IgD-negative memory B cell (primary cell): ENCODE results near the gene AKR1B15. TPM values are rescaled to one million over a fixed set of nuclear protein-coding genes. Genes with fewer than 3 reads are reported as not detected.

Experiments used
- H3K27ac Mint-ChIP-seq, 3 donors: one replicate each; pipeline ENCODE4 v1.8.0; 2020 to 2022; ENCODE audit warnings: mild to moderate bottlenecking in 3 of 3, mixed read lengths in 3 of 3, moderate library complexity in 1 of 3
- H3K27me3 Mint-ChIP-seq: one replicate; pipeline ENCODE4 v1.8.0; 2021; ENCODE audit warnings: mixed read lengths
- H3K36me3 Mint-ChIP-seq: one replicate; pipeline ENCODE4 v1.8.0; 2020; ENCODE audit warnings: mild to moderate bottlenecking, mixed read lengths
- H3K4me1 Mint-ChIP-seq, 3 donors: one replicate each; pipeline ENCODE4 v1.8.0; 2020 to 2022; ENCODE audit warnings: mixed read lengths in 3 of 3, mild to moderate bottlenecking in 1 of 3
- H3K4me3 Mint-ChIP-seq, 4 donors: one replicate each; pipeline ENCODE4 v1.8.0; 2020 to 2022; ENCODE audit warnings: mild to moderate bottlenecking in 4 of 4, mixed read lengths in 4 of 4, moderate library complexity in 3 of 4
- H3K9me3 Mint-ChIP-seq, 3 donors: one replicate each; pipeline ENCODE4 v1.8.0; 2020 to 2021; ENCODE audit warnings: mixed read lengths in 3 of 3, mild to moderate bottlenecking in 1 of 3
- polyA plus RNA-seq: library from polyadenylated mRNA; unstranded; fragments of 300-500 nt; fragmentation: Illumina TruSeq; gene quantifications from one replicate; pipeline ENCODE4 v1.2.3, GENCODE V29; 2021

Gene AKR1B15
- polyA plus RNA-seq, 1 donor from 2014 or later: not detected

DNA sequence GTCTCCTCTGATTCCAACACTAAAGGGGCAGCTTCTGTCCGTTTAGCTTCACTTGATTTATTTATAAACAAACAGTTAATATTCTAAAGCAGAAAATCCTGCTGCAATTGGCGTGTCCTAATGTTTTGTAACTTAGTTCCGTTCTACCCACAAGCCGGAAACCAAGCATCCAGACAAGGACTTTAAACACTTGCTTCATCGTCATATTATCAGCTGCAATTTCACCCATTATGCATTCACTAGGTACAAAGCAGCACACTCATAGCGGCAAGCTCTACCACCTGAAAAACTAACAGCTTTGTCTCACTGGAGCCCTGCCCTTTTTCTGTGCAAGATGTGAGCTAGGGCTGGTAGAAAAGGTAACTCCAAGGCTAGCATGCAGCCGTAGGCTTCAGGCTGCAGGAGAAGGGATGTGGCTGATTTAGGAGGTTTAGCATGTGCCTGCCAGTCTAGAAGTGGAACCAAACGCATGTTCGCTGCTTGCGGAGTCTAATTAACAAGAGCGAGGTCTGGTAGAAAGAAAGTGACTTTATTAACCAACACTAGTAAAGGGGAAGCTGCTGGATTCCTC lies 54.1 kb downstream of the AKR1B15 start:
- Mint-ChIP-seq H3K4me3 (no peak overlapping the region), H3K36me3 (no peaks in the 10 kb centered on the region), H3K4me1 (peaks cover 0 to 6% (median 2%) of the 10 kb centered on the region in 3 donors), H3K27ac (no peak overlapping the region), H3K9me3 (peaks cover 4 to 7% (median 6%) of the 10 kb centered on the region in 3 donors), H3K27me3 (peaks cover 9% of the 10 kb centered on the region)

DNA sequence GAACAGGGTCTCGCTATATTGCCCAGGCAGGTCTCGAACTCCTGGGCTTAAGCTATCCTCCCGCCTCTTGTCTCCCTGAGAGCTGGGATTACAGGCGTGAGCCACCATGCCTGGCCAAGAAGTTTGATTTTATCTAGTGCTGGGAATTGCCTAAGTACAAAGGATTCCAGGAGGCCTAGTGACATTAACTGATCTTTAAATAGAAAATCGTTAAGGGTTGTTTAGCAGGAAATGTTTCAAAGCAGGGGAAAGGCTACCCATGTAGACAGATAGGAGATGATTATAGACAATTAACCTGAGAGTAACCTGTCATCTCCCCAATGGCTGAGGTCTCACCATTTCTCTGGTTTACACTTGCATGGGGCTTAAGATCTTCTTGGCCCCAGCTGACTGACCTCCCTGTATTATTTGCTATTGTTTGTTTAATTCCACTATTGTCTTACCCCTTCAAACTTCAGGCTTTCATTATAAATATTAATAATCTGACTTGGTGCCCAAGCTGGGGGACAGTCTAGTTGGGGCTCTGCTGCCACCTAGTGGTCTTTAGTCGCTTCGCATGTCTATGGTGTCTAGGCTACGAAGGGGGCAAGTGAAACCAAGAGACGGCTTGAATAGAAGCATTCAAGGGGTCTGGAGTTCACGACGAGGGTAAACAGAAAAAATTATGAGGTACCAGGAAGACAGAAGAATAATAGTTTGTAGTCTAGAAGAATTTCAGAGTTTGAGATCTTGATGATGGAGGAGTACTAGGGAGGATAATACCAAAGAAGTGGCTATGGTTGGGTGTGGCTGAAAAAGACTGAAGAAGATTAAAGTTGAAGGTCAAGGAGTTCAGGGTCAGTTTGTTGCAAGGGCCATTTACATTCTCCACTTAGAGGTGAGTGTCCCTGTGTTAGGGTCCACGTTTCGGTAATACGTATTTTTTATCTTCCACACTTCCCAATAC lies 57.3 kb downstream of the AKR1B15 start:
- Mint-ChIP-seq H3K27me3 (peaks cover 8% of the 10 kb centered on the region), H3K4me1 (peaks cover 0 to 6% (median 2%) of the 10 kb centered on the region in 3 donors), H3K9me3 (no peaks in the 10 kb centered on the region), H3K36me3 (no peaks in the 10 kb centered on the region), H3K27ac (no peak overlapping the region), H3K4me3 (peak overlapping the region in 2 of 4 donors; percentile 13 to 39)

DNA sequence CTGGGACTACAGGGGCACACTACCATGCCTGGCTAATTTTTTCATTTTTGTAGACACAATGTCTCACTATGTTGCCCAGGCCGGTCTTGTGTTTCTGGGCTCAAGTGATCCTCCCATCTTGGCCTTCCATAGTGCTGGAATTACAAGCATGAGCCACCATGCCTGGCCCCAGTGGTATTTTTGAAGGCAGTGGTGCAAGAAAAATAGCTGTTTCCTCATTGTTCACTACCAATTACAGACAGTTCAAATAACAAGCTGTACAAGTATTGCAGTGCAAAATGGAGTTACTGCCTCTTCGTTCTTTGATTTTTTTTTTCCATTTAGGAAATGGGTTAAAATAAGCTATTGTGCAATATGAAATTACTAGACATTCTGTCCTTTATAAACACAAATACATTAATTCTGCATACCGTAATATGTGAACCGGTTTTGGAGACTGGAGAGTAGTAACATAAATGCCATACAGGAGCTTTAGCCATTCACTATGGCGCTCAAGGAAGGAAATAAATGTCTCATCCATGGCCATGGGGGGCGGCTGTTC lies 62.8 kb downstream of the AKR1B15 start:
- Mint-ChIP-seq H3K4me1 (peaks cover 0 to 2% (median 0%) of the 10 kb centered on the region in 3 donors), H3K9me3 (peaks cover 0 to 3% (median 0%) of the 10 kb centered on the region in 3 donors), H3K27me3 (peaks cover 11% of the 10 kb centered on the region), H3K4me3 (no peak overlapping the region), H3K36me3 (no peaks in the 10 kb centered on the region), H3K27ac (no peak overlapping the region)

DNA sequence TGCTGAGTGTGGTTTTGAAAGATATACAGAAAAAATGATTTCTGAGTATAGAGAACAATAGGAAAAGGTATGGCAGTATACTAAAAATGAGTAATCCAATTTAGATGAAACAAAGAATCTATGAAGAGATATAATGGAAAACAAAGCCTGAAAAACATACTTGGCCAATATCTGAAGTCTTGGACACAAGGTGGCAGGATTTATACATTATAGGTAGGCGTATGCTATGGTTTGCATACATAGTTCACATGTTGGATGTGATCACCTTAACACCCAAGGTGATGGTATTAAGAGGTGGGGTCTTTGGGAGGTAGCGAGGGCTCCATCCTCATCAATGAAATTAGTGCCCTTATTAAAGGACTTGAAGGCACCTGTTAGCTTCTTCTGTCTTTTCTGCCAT lies 63.3 kb downstream of the AKR1B15 start:
- H3K36me3 Mint-ChIP-seq: no peaks in the 10 kb centered on the region
- peaks cover 0 to 3% (median 0%) of the 10 kb centered on the region in 3 donors for H3K9me3 Mint-ChIP-seq
- H3K4me1 Mint-ChIP-seq: peaks cover 0 to 1% (median 0%) of the 10 kb centered on the region in 3 donors
- H3K27me3 Mint-ChIP-seq: peaks cover 11% of the 10 kb centered on the region
- H3K27ac Mint-ChIP-seq: no peak overlapping the region
- no peak overlapping the region for H3K4me3 Mint-ChIP-seq

DNA sequence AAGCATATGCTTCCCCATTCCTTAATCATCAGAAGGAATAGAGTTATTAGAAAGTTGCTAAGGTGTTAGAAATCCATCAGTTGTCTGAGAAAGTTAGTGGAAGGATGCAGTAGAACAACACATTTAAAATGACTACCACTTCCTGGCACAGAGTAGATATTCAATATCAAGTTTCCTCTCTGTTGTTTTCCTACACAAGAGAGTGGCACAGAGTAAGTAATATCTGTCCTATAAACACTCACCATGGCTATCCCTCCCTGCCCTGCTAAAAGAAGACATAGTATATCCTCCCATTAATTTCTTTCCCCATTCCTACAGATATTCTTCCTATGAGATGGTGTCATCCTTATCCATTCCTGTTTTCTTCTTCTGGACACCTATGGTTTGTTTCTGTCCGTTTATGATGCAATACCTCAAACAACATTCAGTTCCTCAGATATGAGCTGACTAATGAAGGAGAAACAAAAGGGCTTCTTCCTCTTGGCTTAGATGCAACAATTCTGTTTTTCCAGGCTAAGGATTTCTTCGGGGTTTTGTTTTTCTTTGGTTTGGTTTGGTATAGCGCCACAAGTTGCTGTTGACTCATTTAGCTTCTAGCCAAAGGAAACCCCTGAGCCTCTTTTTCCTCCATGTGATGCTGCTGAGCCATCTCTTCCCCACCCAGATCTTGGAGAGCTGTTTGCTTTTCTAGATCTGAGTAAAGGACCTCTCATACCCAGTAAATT lies 64.9 kb downstream of the AKR1B15 start:
- H3K27me3 Mint-ChIP-seq: peaks cover 14% of the 10 kb centered on the region
- no peak overlapping the region for H3K27ac Mint-ChIP-seq
- H3K9me3 Mint-ChIP-seq: peaks cover 0 to 3% (median 0%) of the 10 kb centered on the region in 3 donors
- no peaks in the 10 kb centered on the region for H3K36me3 Mint-ChIP-seq
- H3K4me1 Mint-ChIP-seq: no peaks in the 10 kb centered on the region
- H3K4me3 Mint-ChIP-seq: no peak overlapping the region

DNA sequence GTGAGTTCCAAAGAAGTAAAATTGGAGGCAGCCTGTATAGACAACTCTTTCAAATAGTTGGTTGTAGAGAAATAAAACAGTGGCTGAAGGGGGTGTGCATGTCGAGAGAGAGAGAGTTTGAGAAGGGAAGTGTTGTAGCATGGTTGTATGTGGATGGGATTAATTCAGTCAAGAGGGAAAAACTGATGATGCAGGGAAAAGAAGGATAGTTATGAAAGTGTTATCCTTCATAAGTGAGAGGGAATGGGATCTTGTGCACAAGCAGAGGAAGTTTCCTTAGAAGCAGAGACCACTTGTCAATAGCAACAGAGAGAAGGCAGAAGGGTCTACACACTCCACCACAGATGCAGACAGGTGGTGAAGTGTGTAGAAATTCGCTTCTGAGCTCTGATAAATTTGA lies 67.7 kb downstream of the AKR1B15 start:
- no peaks in the 10 kb centered on the region for H3K4me1 Mint-ChIP-seq
- no peaks in the 10 kb centered on the region for H3K36me3 Mint-ChIP-seq
- peaks cover 0 to 3% (median 0%) of the 10 kb centered on the region in 3 donors for H3K9me3 Mint-ChIP-seq
- no peak overlapping the region for H3K27ac Mint-ChIP-seq
- peaks cover 18% of the 10 kb centered on the region for H3K27me3 Mint-ChIP-seq
- H3K4me3 Mint-ChIP-seq: no peak overlapping the region

DNA sequence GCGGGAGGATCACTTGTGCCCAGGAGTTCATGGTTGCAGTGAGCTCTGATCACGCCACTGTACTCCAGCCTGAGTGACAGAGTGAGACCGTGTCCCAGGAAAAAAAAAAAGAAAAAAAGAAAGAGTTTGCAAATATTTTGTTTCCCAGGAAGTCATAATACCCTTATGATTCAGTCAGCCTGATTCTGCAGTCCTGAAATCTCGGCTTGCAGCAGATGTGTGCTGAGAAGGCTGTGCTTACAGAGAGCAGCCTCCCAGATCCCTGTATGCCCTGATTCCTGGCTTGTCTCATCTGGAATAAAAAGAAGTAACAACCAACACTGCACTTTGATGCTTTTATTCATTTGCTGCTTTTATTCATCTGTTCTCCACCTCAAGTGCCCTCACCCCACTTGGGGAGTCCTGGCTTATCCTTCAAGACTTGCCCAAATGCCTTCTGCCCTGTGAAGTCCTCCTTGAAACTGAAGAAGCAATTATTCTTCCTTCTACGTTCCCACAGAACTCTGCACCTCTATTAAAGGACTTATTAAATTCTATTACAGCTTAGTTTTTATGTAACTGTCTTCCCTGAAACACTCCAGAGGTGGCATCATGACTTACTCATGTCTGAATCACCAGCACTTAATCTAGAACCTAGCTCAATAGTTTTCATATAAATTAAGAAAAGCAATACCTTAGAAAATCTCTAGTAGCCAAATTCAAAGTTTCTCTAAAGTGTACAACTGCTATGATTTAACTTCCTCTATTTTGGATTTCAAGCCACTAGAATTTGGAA lies 70.0 kb downstream of the AKR1B15 start:
- Mint-ChIP-seq H3K9me3 (no peaks in the 10 kb centered on the region), H3K27me3 (peaks cover 15% of the 10 kb centered on the region), H3K4me1 (no peaks in the 10 kb centered on the region), H3K27ac (no peak overlapping the region), H3K36me3 (no peaks in the 10 kb centered on the region), H3K4me3 (no peak overlapping the region)

DNA sequence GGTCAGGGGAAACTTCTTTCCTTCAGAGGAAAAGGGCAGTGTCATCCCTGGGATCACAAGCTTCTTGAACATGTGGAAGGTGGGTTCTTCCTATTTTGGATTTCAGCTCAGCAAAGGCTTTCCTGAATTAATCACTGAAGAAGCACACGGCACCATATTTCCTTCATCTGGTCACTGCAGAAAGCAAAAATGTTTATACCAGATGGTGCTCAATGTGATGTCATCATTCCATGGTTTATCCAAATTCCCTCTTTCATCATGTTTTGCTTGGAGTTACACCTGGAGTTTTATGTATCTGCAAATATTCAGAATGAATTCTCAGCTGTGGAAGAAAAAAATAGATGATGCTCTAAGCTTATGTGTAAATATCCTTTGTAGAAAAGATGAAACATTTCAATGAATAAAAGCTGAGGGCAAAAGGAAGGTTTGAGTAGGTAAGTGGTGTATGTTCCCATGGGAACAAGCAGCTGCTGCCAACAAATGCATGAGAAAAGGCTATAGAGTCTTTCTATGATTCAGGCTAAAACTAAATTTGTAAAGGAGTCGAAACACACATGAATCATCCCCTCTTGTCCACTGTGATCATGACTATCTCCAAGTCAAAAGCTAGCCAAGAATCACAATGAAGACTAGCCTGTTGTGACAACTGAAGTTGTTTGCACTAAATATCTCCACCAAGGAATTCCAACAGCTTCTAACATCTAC lies 70.9 kb downstream of the AKR1B15 start:
- H3K27me3 Mint-ChIP-seq: peaks cover 18% of the 10 kb centered on the region
- no peaks in the 10 kb centered on the region for H3K4me1 Mint-ChIP-seq
- no peaks in the 10 kb centered on the region for H3K9me3 Mint-ChIP-seq
- H3K27ac Mint-ChIP-seq: no peak overlapping the region
- peaks cover 2% of the 10 kb centered on the region for H3K36me3 Mint-ChIP-seq
- H3K4me3 Mint-ChIP-seq: no peak overlapping the region

DNA sequence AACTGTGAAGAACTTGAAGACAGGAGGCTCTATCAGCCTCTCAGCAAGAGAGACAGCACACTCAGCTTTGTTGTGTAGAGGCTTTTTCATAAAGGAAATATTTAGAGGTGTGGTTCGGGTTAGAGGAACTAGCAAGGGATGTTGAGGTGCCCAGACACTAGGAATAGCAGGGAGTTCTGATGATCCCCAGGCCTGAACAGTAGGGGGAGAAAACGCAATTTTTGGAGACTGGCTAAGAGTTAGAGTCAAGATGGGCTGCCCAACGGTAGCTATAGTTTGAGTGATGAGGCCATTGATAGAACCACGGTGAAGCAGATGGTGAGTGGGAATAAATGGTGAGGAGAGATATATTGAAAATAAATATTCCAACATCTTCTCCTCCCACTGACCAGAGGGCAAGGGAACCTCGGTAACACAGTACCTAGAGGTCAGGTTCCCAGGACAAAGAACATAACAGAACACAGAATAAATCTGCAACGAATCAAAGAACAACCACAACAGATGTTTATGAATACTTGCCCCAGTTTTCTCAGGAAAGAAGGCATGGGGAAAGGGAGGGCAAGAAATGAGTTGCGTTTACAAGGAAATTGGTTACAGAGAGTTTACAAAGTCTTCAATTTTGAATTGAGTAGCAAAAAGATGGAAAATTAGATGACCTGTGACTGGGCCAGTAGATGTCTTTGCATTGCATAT lies 73.5 kb downstream of the AKR1B15 start:
- Mint-ChIP-seq H3K27ac (no peak overlapping the region), H3K27me3 (peaks cover 15% of the 10 kb centered on the region), H3K4me1 (no peaks in the 10 kb centered on the region), H3K36me3 (peaks cover 2% of the 10 kb centered on the region), H3K9me3 (no peaks in the 10 kb centered on the region), H3K4me3 (no peak overlapping the region)

DNA sequence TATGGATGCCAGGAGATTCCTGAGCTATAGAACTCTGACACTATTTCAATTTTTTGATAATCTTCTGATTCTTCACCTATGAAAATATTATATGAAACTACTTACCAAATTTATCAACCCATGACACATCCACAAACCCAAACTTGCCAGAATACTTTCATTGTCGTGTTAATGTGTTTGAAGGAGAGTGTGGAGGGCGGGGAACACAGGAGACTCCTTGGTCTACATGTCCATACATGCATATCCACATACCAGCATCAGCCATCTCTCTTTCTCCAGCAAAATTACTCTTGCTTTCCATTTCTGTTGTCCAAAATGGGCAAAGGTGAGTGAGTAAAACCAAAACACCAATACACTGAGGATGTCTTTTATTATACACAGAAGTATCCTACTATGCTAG lies 74.3 kb downstream of the AKR1B15 start:
- Mint-ChIP-seq H3K4me1 (no peaks in the 10 kb centered on the region), H3K36me3 (peaks cover 2% of the 10 kb centered on the region), H3K27me3 (peaks cover 15% of the 10 kb centered on the region), H3K4me3 (no peak overlapping the region), H3K27ac (no peak overlapping the region), H3K9me3 (no peaks in the 10 kb centered on the region)

DNA sequence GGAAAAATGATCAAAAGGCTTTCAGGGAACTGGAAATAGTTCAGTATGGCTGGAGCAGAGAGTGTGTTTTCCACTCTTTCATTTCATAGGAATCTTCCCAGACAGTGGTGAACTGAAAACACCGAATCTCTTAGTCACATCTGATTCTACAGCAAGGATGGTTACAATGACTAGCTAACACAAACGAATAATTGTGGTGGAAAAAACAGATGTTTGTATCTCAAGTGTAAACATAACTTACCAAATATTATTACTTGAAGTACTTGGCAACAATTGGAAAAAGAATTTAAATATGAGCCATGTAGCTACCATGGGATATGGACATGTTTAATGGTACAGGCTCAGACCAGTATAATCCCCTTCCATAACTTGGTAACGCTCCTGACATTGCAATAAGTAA lies 76.6 kb downstream of the AKR1B15 start:
- Mint-ChIP-seq H3K27me3 (peaks cover 17% of the 10 kb centered on the region), H3K4me1 (no peaks in the 10 kb centered on the region), H3K27ac (no peak overlapping the region), H3K4me3 (no peak overlapping the region), H3K36me3 (peaks cover 2% of the 10 kb centered on the region), H3K9me3 (no peaks in the 10 kb centered on the region)

DNA sequence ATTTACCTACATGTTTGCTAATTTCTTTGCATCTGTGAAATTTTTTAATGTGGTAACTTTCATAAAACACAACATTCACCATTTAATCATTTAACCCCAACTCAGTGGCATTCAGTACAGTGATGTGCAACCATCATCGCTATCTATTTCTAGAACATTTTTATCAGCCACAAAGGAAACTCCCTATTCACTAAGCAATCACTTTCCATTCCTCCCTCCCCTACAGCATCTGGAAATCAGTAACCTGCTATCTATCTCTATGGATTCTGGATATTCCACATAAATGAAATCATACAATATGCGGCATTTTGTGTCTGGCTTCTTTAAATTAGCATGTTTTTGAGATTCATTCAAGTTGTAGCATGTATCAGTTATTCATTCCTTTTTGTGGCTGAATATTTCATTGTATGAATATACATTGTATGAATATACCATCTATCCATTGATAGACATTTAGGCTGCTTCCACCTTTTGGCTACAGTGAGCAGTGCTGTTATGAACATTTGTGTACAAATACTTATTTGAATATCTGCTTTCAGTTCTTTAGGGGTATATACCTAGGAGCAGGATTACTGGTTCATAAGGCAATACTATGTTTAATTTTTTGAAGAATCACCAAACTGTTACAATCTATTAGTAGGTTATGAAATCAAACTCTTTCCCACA lies 78.3 kb downstream of the AKR1B15 start:
- Mint-ChIP-seq H3K36me3 (peaks cover 2% of the 10 kb centered on the region), H3K27me3 (peaks cover 22% of the 10 kb centered on the region), H3K27ac (no peak overlapping the region), H3K4me1 (no peaks in the 10 kb centered on the region), H3K4me3 (no peak overlapping the region), H3K9me3 (no peaks in the 10 kb centered on the region)

DNA sequence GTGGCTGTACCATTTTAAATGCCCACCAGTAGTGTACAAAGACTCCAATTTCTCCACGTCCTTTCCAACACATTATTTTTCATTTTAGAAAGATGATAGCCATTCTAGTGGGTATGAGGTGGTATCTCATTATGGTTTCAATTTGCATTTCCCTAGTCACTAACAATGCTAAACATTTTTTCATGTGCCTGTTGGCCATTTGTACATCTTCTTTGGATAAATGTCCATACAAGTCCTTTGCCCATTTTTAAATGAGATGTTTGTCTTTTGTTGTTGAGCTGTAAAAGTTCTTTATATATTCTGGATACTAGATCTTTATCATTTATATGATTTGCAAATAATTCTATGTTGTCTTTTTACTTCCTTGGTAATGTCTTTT lies 78.9 kb downstream of the AKR1B15 start:
- H3K36me3 Mint-ChIP-seq: peaks cover 2% of the 10 kb centered on the region
- peaks cover 22% of the 10 kb centered on the region for H3K27me3 Mint-ChIP-seq
- no peaks in the 10 kb centered on the region for H3K4me1 Mint-ChIP-seq
- H3K27ac Mint-ChIP-seq: no peak overlapping the region
- H3K9me3 Mint-ChIP-seq: no peaks in the 10 kb centered on the region
- no peak overlapping the region for H3K4me3 Mint-ChIP-seq
